WTC11 (cell line): ENCODE results near the gene SLC9A3. TPM values are rescaled to one million over a fixed set of nuclear protein-coding genes. Genes with fewer than 3 reads are reported as not detected.

Experiments used
- ATAC-seq: fragments of 200-7000 bp; cut with Tn5 transposase; 2 replicates; pipeline ENCODE4 v1.10.0; 2021; ENCODE audit warnings: mild to moderate bottlenecking, moderate library complexity
- CTCF ChIA-PET: fragments of 300-600 bp; sonication (Branson Sonifier 250); formaldehyde crosslinking; loops from one replicate; lab custom pipeline; 2021; ENCODE audit warnings: antibody characterized with exemption; lab: Charles Lee
- POLR2A ChIA-PET: fragments of 350-600 bp; sonication (Branson Sonifier 250); formaldehyde crosslinking; loops from one replicate; lab custom pipeline; 2021; ENCODE audit warnings: antibody characterized with exemption; lab: Charles Lee
- DNase-seq: peaks from one replicate; pipeline ENCODE4 v3.0.0; 2021; ENCODE audit warnings: low spot score
- H3K27ac Mint-ChIP-seq: 2 replicates; pipeline ENCODE4 v1.8.0; 2021; ENCODE audit warnings: mixed read lengths
- H3K27me3 Mint-ChIP-seq: 2 replicates; pipeline ENCODE4 v1.8.0; 2021; ENCODE audit warnings: low read depth, mild to moderate bottlenecking, moderate library complexity, mixed read lengths
- H3K36me3 Mint-ChIP-seq: 2 replicates; pipeline ENCODE4 v1.8.0; 2021; ENCODE audit warnings: mixed read lengths
- H3K4me1 Mint-ChIP-seq: 2 replicates; pipeline ENCODE4 v1.8.0; 2022; ENCODE audit warnings: mixed read lengths
- H3K4me3 Mint-ChIP-seq: 2 replicates; pipeline ENCODE4 v1.8.0; 2021; ENCODE audit warnings: mild to moderate bottlenecking, moderate library complexity, mixed read lengths
- H3K9me3 Mint-ChIP-seq: 2 replicates; pipeline ENCODE4 v1.8.0; 2021; ENCODE audit warnings: mixed read lengths
- CREB1 ChIP-seq: sonication (generic); formaldehyde crosslinking; IDR thresholded peaks from 2 replicates; pipeline ENCODE4 v1.8.0; 2023; ENCODE audit warnings: mild to moderate bottlenecking, missing genetic modification reagents
- EMX1 ChIP-seq: fragments of 250-450 bp; sonication (Bioruptor Pico); IDR thresholded peaks from 2 replicates; pipeline ENCODE4 v1.8.0; 2021; ENCODE audit warnings: mild to moderate bottlenecking
- ESRRA ChIP-seq: sonication (generic); formaldehyde crosslinking; IDR thresholded peaks from 2 replicates; pipeline ENCODE4 v1.8.1; 2022; ENCODE audit warnings: mild to moderate bottlenecking, missing genetic modification reagents, borderline replicate concordance
- FOXK1 ChIP-seq: sonication (generic); formaldehyde crosslinking; IDR thresholded peaks from 2 replicates; pipeline ENCODE4 v1.8.0; 2022; ENCODE audit warnings: mild to moderate bottlenecking, moderate library complexity, missing genetic modification reagents
- IRF2 ChIP-seq: sonication (generic); formaldehyde crosslinking; IDR thresholded peaks from 2 replicates; pipeline ENCODE4 v1.8.0; 2022; ENCODE audit warnings: low read depth, missing genetic modification reagents, borderline replicate concordance
- KAT7 ChIP-seq: sonication (generic); formaldehyde crosslinking; IDR thresholded peaks from 2 replicates; pipeline ENCODE4 v1.8.1; 2023; ENCODE audit warnings: missing genetic modification reagents, mild to moderate bottlenecking, borderline replicate concordance
- RORB ChIP-seq: fragments of 250-450 bp; sonication (Bioruptor Pico); IDR thresholded peaks from 2 replicates; pipeline ENCODE4 v1.9.0; 2021; ENCODE audit warnings: mild to moderate bottlenecking
- SOX15 ChIP-seq: fragments of 250-450 bp; sonication (Bioruptor Pico); IDR thresholded peaks from 2 replicates; pipeline ENCODE4 v1.9.0; 2021; ENCODE audit warnings: mild to moderate bottlenecking
- TEAD4 ChIP-seq: sonication (generic); formaldehyde crosslinking; IDR thresholded peaks from 2 replicates; pipeline ENCODE4 v1.8.0; 2022; ENCODE audit warnings: mild to moderate bottlenecking, missing genetic modification reagents
- TP53 ChIP-seq: sonication (generic); formaldehyde crosslinking; IDR thresholded peaks from 2 replicates; pipeline ENCODE4 v1.8.1; 2023; ENCODE audit warnings: mild to moderate bottlenecking, missing genetic modification reagents
- ZNF121 ChIP-seq: sonication (generic); formaldehyde crosslinking; IDR thresholded peaks from 2 replicates; pipeline ENCODE4 v1.8.0; 2023; ENCODE audit warnings: missing genetic modification reagents
- ZNF138 ChIP-seq: sonication (generic); formaldehyde crosslinking; conservative IDR thresholded peaks from 2 replicates; pipeline ENCODE4 v1.8.1; 2022; ENCODE audit warnings: mild to moderate bottlenecking, moderate library complexity, missing genetic modification reagents
- ZNF263 ChIP-seq: sonication (generic); formaldehyde crosslinking; IDR thresholded peaks from 2 replicates; pipeline ENCODE4 v1.8.1; 2022; ENCODE audit warnings: low read depth, mild to moderate bottlenecking, moderate library complexity, missing genetic modification reagents
- ZNF396 ChIP-seq: fragments of 250-450 bp; sonication (Bioruptor Pico); IDR thresholded peaks from 2 replicates; pipeline ENCODE4 v1.8.0; 2021; ENCODE audit warnings: mild to moderate bottlenecking, moderate library complexity, borderline replicate concordance
- ZNF671 ChIP-seq: fragments of 250-450 bp; sonication (Bioruptor Pico); IDR thresholded peaks from 2 replicates; pipeline ENCODE4 v1.8.0; 2021; ENCODE audit warnings: mild to moderate bottlenecking
- total RNA-seq: library from RNA; stranded (reverse); gene quantifications from 3 replicates; pipeline ENCODE4 v1.2.3, GENCODE V29; 2021
- TF ChIP-seq, protein P1 (sequence below): sonication (generic); formaldehyde crosslinking; IDR thresholded peaks from 2 replicates; pipeline ENCODE4 v1.8.1; 2022; ENCODE audit warnings: mild to moderate bottlenecking, missing genetic modification reagents, moderate library complexity, borderline replicate concordance
- TF ChIP-seq, protein P2 (sequence below): sonication (generic); formaldehyde crosslinking; IDR thresholded peaks from 2 replicates; pipeline ENCODE4 v1.8.1; 2023; ENCODE audit warnings: mild to moderate bottlenecking, missing genetic modification reagents
- TF ChIP-seq, protein P3 (sequence below): sonication (generic); formaldehyde crosslinking; IDR thresholded peaks from 2 replicates; pipeline ENCODE4 v1.8.0; 2023; ENCODE audit warnings: missing genetic modification reagents, mild to moderate bottlenecking, borderline replicate concordance

Gene SLC9A3
- total RNA-seq, 1 experiment from 2014 or later = 1.6 TPM

DNA sequence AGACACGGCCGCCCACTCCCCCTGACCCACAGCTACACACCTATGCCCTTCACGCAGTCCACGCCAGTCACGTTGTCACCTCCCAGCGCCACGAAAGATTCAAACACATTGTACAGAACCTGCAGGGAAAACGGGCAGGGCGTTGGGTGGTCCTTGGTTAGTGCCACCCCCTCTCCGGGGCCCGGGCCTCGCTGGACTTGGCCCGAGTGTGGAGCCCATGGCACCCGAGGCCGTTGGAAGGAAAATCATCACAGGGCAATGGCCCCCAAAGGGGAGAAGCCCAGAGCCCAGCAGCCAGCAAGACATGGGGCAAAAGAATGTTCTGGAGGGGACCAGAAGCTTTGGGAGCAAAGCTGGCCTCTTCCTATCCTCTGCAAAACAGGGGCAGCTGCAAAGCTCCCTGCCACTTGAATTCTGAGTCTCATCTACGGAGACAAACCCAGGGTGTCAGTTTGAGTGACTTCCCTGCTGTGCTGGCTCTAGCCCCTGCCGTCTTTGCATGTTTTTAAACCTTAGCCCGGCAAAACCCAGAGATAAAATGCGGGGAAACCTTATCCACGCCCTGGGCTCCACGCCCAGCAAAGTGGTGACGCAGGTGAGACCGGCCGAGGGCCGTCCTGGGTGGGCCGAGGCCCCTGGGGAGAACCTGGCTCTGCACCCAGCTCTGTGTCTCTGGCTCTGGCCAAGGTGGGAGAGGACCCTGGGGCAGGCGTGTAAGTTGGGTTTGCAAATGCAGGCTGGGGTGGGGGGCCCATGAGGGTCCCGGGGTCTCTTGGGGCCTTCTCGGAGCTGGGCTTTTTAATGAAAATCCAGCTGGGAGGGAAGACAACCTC is 38.9 kb downstream of the SLC9A3 start:
- DNase-seq (no peak), ATAC-seq (no peak)
- H3K4me3 Mint-ChIP-seq = no peak overlapping the region
- no peak overlapping the region for H3K27ac Mint-ChIP-seq
- H3K36me3 Mint-ChIP-seq = no peaks in the 10 kb centered on the region
- ChIA-PET POLR2A (no interaction called here), CTCF (interaction anchor here (0.9 kb wide), 1 partner anchor 38 kb away, joined by 3 read pairs; no protein-coding TSS in a partner anchor)
- TF ChIP-seq RORB = no peak
- no peak for TF ChIP-seq ZNF671
- no peak for TF ChIP-seq CREB1 (CRISPR knock-in tag)
- TF ChIP-seq, protein P1, sequence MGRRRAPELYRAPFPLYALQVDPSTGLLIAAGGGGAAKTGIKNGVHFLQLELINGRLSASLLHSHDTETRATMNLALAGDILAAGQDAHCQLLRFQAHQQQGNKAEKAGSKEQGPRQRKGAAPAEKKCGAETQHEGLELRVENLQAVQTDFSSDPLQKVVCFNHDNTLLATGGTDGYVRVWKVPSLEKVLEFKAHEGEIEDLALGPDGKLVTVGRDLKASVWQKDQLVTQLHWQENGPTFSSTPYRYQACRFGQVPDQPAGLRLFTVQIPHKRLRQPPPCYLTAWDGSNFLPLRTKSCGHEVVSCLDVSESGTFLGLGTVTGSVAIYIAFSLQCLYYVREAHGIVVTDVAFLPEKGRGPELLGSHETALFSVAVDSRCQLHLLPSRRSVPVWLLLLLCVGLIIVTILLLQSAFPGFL = no peak
- no peak for TF ChIP-seq ZNF121 (CRISPR knock-in tag)
- no peak for TF ChIP-seq TP53 (CRISPR knock-in tag)
- no peak for TF ChIP-seq ZNF396 (CRISPR knock-in tag)
- TF ChIP-seq EMX1 (CRISPR knock-in tag) = no peak
- no peak for TF ChIP-seq ZNF263 (CRISPR knock-in tag)
- H3K4me1 Mint-ChIP-seq = no peaks in the 10 kb centered on the region
- H3K9me3 Mint-ChIP-seq = no peaks in the 10 kb centered on the region
- H3K27me3 Mint-ChIP-seq = peaks cover 21% of the 10 kb centered on the region

DNA sequence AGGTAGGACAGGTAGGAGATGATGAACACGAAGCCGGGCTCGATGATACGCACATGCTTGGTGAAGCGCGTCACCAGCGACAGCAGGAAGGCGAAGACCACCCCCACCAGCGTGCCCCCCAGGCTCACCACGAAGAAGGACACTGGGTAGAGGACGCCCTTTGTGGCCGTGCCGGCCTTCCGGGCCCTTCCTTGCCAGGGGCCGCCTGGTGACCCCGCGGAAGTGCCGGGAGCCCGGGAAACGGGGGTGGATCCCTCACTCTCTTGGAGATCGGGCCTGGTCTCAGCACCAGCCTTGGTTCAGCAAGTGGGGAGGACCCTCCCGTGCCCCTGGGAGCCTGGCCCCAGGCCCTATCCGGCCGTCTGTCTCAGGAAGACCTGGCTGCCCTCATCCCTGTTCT is 39.7 kb downstream of the SLC9A3 start:
- no peaks in the 10 kb centered on the region for H3K36me3 Mint-ChIP-seq
- POLR2A ChIA-PET = no interaction called here

More for the DNA sequence above, 39.7 kb downstream of the SLC9A3 start:
- H3K4me1 Mint-ChIP-seq = no peaks in the 10 kb centered on the region
- no peak for TF ChIP-seq ESRRA
- TF ChIP-seq RORB = no peak
- no peak for TF ChIP-seq TEAD4 (CRISPR knock-in tag)
- TF ChIP-seq ZNF138 (CRISPR knock-in tag) = no peak
- TF ChIP-seq, protein P2, sequence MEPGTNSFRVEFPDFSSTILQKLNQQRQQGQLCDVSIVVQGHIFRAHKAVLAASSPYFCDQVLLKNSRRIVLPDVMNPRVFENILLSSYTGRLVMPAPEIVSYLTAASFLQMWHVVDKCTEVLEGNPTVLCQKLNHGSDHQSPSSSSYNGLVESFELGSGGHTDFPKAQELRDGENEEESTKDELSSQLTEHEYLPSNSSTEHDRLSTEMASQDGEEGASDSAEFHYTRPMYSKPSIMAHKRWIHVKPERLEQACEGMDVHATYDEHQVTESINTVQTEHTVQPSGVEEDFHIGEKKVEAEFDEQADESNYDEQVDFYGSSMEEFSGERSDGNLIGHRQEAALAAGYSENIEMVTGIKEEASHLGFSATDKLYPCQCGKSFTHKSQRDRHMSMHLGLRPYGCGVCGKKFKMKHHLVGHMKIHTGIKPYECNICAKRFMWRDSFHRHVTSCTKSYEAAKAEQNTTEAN (CRISPR knock-in tag) = no peak
- TF ChIP-seq FOXK1 (CRISPR knock-in tag) = no peak
- TF ChIP-seq SOX15 (CRISPR knock-in tag) = no peak
- no peak for TF ChIP-seq KAT7 (CRISPR knock-in tag)
- no peak for TF ChIP-seq ZNF263 (CRISPR knock-in tag)
- TF ChIP-seq IRF2 = no peak
- TF ChIP-seq, protein P3, sequence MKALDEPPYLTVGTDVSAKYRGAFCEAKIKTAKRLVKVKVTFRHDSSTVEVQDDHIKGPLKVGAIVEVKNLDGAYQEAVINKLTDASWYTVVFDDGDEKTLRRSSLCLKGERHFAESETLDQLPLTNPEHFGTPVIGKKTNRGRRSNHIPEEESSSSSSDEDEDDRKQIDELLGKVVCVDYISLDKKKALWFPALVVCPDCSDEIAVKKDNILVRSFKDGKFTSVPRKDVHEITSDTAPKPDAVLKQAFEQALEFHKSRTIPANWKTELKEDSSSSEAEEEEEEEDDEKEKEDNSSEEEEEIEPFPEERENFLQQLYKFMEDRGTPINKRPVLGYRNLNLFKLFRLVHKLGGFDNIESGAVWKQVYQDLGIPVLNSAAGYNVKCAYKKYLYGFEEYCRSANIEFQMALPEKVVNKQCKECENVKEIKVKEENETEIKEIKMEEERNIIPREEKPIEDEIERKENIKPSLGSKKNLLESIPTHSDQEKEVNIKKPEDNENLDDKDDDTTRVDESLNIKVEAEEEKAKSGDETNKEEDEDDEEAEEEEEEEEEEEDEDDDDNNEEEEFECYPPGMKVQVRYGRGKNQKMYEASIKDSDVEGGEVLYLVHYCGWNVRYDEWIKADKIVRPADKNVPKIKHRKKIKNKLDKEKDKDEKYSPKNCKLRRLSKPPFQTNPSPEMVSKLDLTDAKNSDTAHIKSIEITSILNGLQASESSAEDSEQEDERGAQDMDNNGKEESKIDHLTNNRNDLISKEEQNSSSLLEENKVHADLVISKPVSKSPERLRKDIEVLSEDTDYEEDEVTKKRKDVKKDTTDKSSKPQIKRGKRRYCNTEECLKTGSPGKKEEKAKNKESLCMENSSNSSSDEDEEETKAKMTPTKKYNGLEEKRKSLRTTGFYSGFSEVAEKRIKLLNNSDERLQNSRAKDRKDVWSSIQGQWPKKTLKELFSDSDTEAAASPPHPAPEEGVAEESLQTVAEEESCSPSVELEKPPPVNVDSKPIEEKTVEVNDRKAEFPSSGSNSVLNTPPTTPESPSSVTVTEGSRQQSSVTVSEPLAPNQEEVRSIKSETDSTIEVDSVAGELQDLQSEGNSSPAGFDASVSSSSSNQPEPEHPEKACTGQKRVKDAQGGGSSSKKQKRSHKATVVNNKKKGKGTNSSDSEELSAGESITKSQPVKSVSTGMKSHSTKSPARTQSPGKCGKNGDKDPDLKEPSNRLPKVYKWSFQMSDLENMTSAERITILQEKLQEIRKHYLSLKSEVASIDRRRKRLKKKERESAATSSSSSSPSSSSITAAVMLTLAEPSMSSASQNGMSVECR (CRISPR knock-in tag) = no peak
- ATAC-seq = no peak
- no peak overlapping the region for H3K27ac Mint-ChIP-seq
- no peaks in the 10 kb centered on the region for H3K9me3 Mint-ChIP-seq
- no peak overlapping the region for H3K4me3 Mint-ChIP-seq
- no peak for DNase-seq
- H3K27me3 Mint-ChIP-seq = peaks cover 14% of the 10 kb centered on the region
- CTCF ChIA-PET = no interaction called here
